Pancreas (tissue), 10 donors: ENCODE results near the gene HOXD13. TPM values are rescaled to one million over a fixed set of nuclear protein-coding genes. Genes with fewer than 3 reads are reported as not detected.

Experiments used
- ATAC-seq, 4 donors: fragments of 200-7000 bp; cut with Tn5 transposase; one replicate each; pipeline versions ENCODE4 v1.8.0 to v1.9.1; 2020; ENCODE audit warnings: mild to moderate bottlenecking in 4 of 4, moderate library complexity in 4 of 4
- DNase-seq, 6 donors: peaks; one replicate each; pipeline ENCODE4 v3.0.0-alpha.2; 2020
- FAIRE-seq: peaks from 2 replicates; lab custom pipeline; 2012; peaks lifted over from hg19 to GRCh38; lab: Jason Lieb, UNC
- H3K27ac ChIP-seq, 4 donors: fragments of 200-600 bp; sonication (generic); 1 replicate in 3 of 4; 2 replicates in 1 of 4; pipeline versions ENCODE4 v1.5.0 to v1.8.0; 2020
- H3K27me3 ChIP-seq, 4 donors: fragments of 200-600 bp; one replicate each; pipeline ENCODE4 v1.8.0; 2021
- H3K36me3 ChIP-seq, 3 donors: fragments of 200-600 bp; sonication (generic) in 1 of 3; one replicate each; pipeline versions ENCODE4 v1.5.0 to v1.8.0; 2020 to 2021
- H3K4me1 ChIP-seq, 3 donors: fragments of 200-600 bp; one replicate each; pipeline ENCODE4 v1.8.0; 2021
- H3K4me3 ChIP-seq, 4 donors: fragments of 200-600 bp; sonication (generic) in 2 of 4; one replicate each; pipeline versions ENCODE4 v1.5.0 to v1.8.0; 2020 to 2021
- H3K9me3 ChIP-seq, 4 donors: fragments of 200-600 bp; one replicate each; pipeline ENCODE4 v1.8.0; 2021
- CTCF ChIP-seq, 4 donors: fragments of 200-600 bp; sonication (generic) in 3 of 4; IDR thresholded peaks; one replicate each; pipeline versions ENCODE4 v1.5.0 to v1.8.0; 2021; ENCODE audit warnings: antibody characterized with exemption in 4 of 4
- WGBS, 2 donors: extraction: QIAGEN DNeasy Blood & Tissue Kit; methylation state at CpG; one replicate each; pipeline ENCODE4 v1.1.7; 2013; 5-methylcytosine and 5-hydroxymethylcytosine counted together
- intact Hi-C, 3 donors: fragments of 100-400 bp; cut with DNase I; formaldehyde crosslinking; loops; one replicate each; pipeline versions ENCODE4 v1.11.1 to v1.14.2; 2022
- polyA plus RNA-seq, 2 donors: library from polyadenylated mRNA; stranded (reverse); fragments of 200-250 nt; gene quantifications; one replicate each; pipeline ENCODE4 v1.2.3, GENCODE V29; 2013
- total RNA-seq, 6 donors: library from RNA; stranded (reverse); fragmentation: NEBNext Ultra II Directional in 4 of 6; extraction: Animal tissue kit (Norgen Biotek cat#: 25700) in 4 of 6; gene quantifications; one replicate each; pipeline versions ENCODE4 v1.2.1 to v1.2.4, GENCODE V29; 2021 to 2023
- donor health status: healthy with polysubstance abuse.
- donor health status: DM: no; HTN: no; CAD: no; lungs with moderate emphysema.
- donor health status: DM: no; HTN: no; CAD: no.
- donor health status: control.
- donor health status: control.
- donor health status: Bipolar disorder and iron deficiency.
- donor health status: DM: yes; HTN: yes; CAD: no.
- donor health status: DM: no; HTN: no; CAD: no.
- donor health status: DM: no; HTN: no; CAD: no.
- donor health status: DM: yes; HTN: yes; CAD: no.

Gene HOXD13
- total and polyA plus RNA-seq, 8 donors, result not detected

- Histone ChIP-seq H3K36me3 (no peaks in the 10 kb centered on the region), H3K4me3 (no peak overlapping the region), H3K9me3 (no peaks in the 10 kb centered on the region), H3K27me3 (peaks cover 2 to 75% (median 28%) of the 10 kb centered on the region in 4 donors), H3K27ac (no peak overlapping the region), H3K4me1 (peaks cover 0 to 4% (median 0%) of the 10 kb centered on the region in 3 donors)
- intact Hi-C loops, result loop anchor here in 1 of 3 donors (10.0 kb wide), 1 partner anchor 750 kb away; no protein-coding TSS in a partner anchor
- no peak for TF ChIP-seq CTCF (IDR thresholded peaks at IDR 0.05)
- WGBS, 2 donors, result 4% methylated on average over 54 to 56 of the region's 56 CpGs
- DNase-seq (no peak), FAIRE-seq (no peak), ATAC-seq (no peak)
These were observed 12.0 kb downstream of the HOXD13 start for GRCh38 chr2:176104316-176105077.

GRCh38 chr2:176105078-176105729 is 12.7 kb downstream of the HOXD13 start:
- 5 to 7% methylated on average over 23 to 25 of the region's 25 CpGs for WGBS, 2 donors
- Histone ChIP-seq H3K4me1 (peaks cover 0 to 4% (median 0%) of the 10 kb centered on the region in 3 donors), H3K36me3 (no peaks in the 10 kb centered on the region), H3K27me3 (peaks cover 2 to 75% (median 27%) of the 10 kb centered on the region in 4 donors), H3K9me3 (no peaks in the 10 kb centered on the region), H3K4me3 (no peak overlapping the region), H3K27ac (no peak overlapping the region)
- no peak for TF ChIP-seq CTCF (IDR thresholded peaks at IDR 0.05)
- ATAC-seq, result no peak
- intact Hi-C loops, result loop anchor here in 1 of 3 donors (10.0 kb wide), 1 partner anchor 750 kb away; no protein-coding TSS in a partner anchor
- no peak for FAIRE-seq
- DNase-seq, result peak in 1 of 6 donors; percentile 80

GRCh38 chr2:176105730-176106580 is 13.4 kb downstream of the HOXD13 start:
- Histone ChIP-seq H3K27me3 (peaks cover 8 to 78% (median 31%) of the 10 kb centered on the region in 4 donors), H3K4me3 (no peak overlapping the region), H3K9me3 (no peaks in the 10 kb centered on the region), H3K27ac (no peak overlapping the region), H3K4me1 (peaks cover 0 to 4% (median 0%) of the 10 kb centered on the region in 3 donors), H3K36me3 (no peaks in the 10 kb centered on the region)
- FAIRE-seq (no peak), ATAC-seq (no peak), DNase-seq (no peak)
- no peak for TF ChIP-seq CTCF (IDR thresholded peaks at IDR 0.05)
- 5% methylated on average over 25 of the region's 25 CpGs for WGBS, 2 donors
- intact Hi-C loops, result loop anchor here in 1 of 3 donors (10.0 kb wide), 1 partner anchor 751 kb away; no protein-coding TSS in a partner anchor

- ATAC-seq, result peak in 3 of 4 donors; percentile 44 to 64 (median 53)
These were observed 14.3 kb downstream of the HOXD13 start, which contains the start of gene HOXD11 for GRCh38 chr2:176106581-176107539. Gene HOXD11 (plus strand): TSS chr2:176107280. CDS start chr2:176107356, 76 bp downstream.

More at GRCh38 chr2:176106581-176107539, 14.3 kb downstream of the HOXD13 start, which contains the start of gene HOXD11:
- WGBS, 2 donors, result 3% methylated on average over 62 to 85 of the region's 85 CpGs
- intact Hi-C loops, result loop anchor here in 1 of 3 donors (10.0 kb wide), 1 partner anchor 752 kb away; no protein-coding TSS in a partner anchor
- no peak for FAIRE-seq
- Histone ChIP-seq H3K9me3 (no peaks in the 10 kb centered on the region), H3K4me1 (peaks cover 0 to 4% (median 0%) of the 10 kb centered on the region in 3 donors), H3K27ac (no peak within 1 kb of the TSS), H3K27me3 (peaks cover 10 to 81% (median 32%) of the 10 kb centered on the region in 4 donors), H3K4me3 (peak within 1 kb of the TSS in 1 of 4 donors; percentile 23), H3K36me3 (no peaks in the 10 kb centered on the region)
- TF ChIP-seq CTCF (IDR thresholded peaks at IDR 0.05), result no peak
- DNase-seq, result no peak
